Measurements from ENCODE around the gene MIF.
"Not testable (repeated sequence)": the region's sequence is repeated elsewhere in the genome, so short reads cannot be mapped to it uniquely, and the experiment has no call there.

Gene MIF

GRCh38 chr22:23857606-23858483, 36.3 kb upstream of the MIF start, which contains the start of gene SLC2A11:
Gene SLC2A11 (plus strand): TSS chr22:23857875. CDS start chr22:23858000, 125 bp downstream.
- no peaks in the 10 kb centered on the region for H3K36me3 ChIP-seq (ENCODE audit: control insufficient read depth, insufficient read depth, low read length)
- peak within 1 kb of the TSS; percentile 3; the same call in 1 of the 2 replicates for H3K27ac ChIP-seq (ENCODE audit: low read depth, low read length)
- peak within 1 kb of the TSS; percentile 59 for H3K9ac ChIP-seq (ENCODE audit: low read length)
- H3K4me3 ChIP-seq (ENCODE audit: low read depth, low read length) = peak within 1 kb of the TSS; percentile 69
- H3K9me3 ChIP-seq (ENCODE audit: control insufficient read depth, insufficient read depth, low read depth, low read length) = no peaks in the 10 kb centered on the region
- peaks cover 10% of the 10 kb centered on the region; the same call in 1 of the 2 replicates for H3K4me1 ChIP-seq (ENCODE audit: control insufficient read depth, insufficient read depth, low read length)
- H3K27me3 ChIP-seq (ENCODE audit: control insufficient read depth, insufficient read depth, low read length) = no peaks in the 10 kb centered on the region

GRCh38 chr22:23858484-23858815, 35.7 kb upstream of the MIF start:
- no peaks in the 10 kb centered on the region for H3K9me3 ChIP-seq (ENCODE audit: control insufficient read depth, insufficient read depth, low read depth, low read length)
- peak overlapping the region; percentile 69 for H3K4me3 ChIP-seq (ENCODE audit: low read depth, low read length)
- peaks cover 3% of the 10 kb centered on the region; the same call in 1 of the 2 replicates for H3K36me3 ChIP-seq (ENCODE audit: control insufficient read depth, insufficient read depth, low read length)
- no peaks in the 10 kb centered on the region for H3K27me3 ChIP-seq (ENCODE audit: control insufficient read depth, insufficient read depth, low read length)
- peaks cover 10% of the 10 kb centered on the region; the same call in 1 of the 2 replicates for H3K4me1 ChIP-seq (ENCODE audit: control insufficient read depth, insufficient read depth, low read length)
- no peak overlapping the region for H3K27ac ChIP-seq (ENCODE audit: low read depth, low read length)
- H3K9ac ChIP-seq (ENCODE audit: low read length) = no peak overlapping the region

GRCh38 chr22:23859201-23859600, 35.0 kb upstream of the MIF start:
- Histone ChIP-seq H3K4me3 (ENCODE audit: low read depth, low read length) (no peak overlapping the region), H3K36me3 (ENCODE audit: control insufficient read depth, insufficient read depth, low read length) (peaks cover 3% of the 10 kb centered on the region; the same call in 1 of the 2 replicates), H3K9me3 (ENCODE audit: control insufficient read depth, insufficient read depth, low read depth, low read length) (no peaks in the 10 kb centered on the region), H3K4me1 (ENCODE audit: control insufficient read depth, insufficient read depth, low read length) (peaks cover 10% of the 10 kb centered on the region; the same call in 1 of the 2 replicates), H3K27me3 (ENCODE audit: control insufficient read depth, insufficient read depth, low read length) (no peaks in the 10 kb centered on the region), H3K9ac (ENCODE audit: low read length) (no peak overlapping the region), H3K27ac (ENCODE audit: low read depth, low read length) (no peak overlapping the region)

GRCh38 chr22:23860187-23860586, 34.0 kb upstream of the MIF start:
- H3K9me3 ChIP-seq (ENCODE audit: control insufficient read depth, insufficient read depth, low read depth, low read length); H3K27ac ChIP-seq (ENCODE audit: low read depth, low read length); H3K27me3 ChIP-seq (ENCODE audit: control insufficient read depth, insufficient read depth, low read length); H3K36me3 ChIP-seq (ENCODE audit: control insufficient read depth, insufficient read depth, low read length); H3K4me1 ChIP-seq (ENCODE audit: control insufficient read depth, insufficient read depth, low read length); H3K4me3 ChIP-seq (ENCODE audit: low read depth, low read length); H3K9ac ChIP-seq (ENCODE audit: low read length): not testable (repeated sequence)

- Histone ChIP-seq H3K4me1 (ENCODE audit: control insufficient read depth, insufficient read depth, low read length) (peaks cover 6% of the 10 kb centered on the region; the same call in 1 of the 2 replicates), H3K27ac (ENCODE audit: low read depth, low read length) (no peak overlapping the region), H3K36me3 (ENCODE audit: control insufficient read depth, insufficient read depth, low read length) (peaks cover 3% of the 10 kb centered on the region; the same call in 1 of the 2 replicates), H3K9ac (ENCODE audit: low read length) (no peak overlapping the region), H3K27me3 (ENCODE audit: control insufficient read depth, insufficient read depth, low read length) (no peaks in the 10 kb centered on the region), H3K9me3 (ENCODE audit: control insufficient read depth, insufficient read depth, low read depth, low read length) (no peaks in the 10 kb centered on the region), H3K4me3 (ENCODE audit: low read depth, low read length) (no peak overlapping the region)
Measured at GRCh38 chr22:23862103-23862502, 32.1 kb upstream of the MIF start.

- H3K9me3 ChIP-seq (ENCODE audit: control insufficient read depth, insufficient read depth, low read depth, low read length); H3K9ac ChIP-seq (ENCODE audit: low read length); H3K4me3 ChIP-seq (ENCODE audit: low read depth, low read length); H3K27me3 ChIP-seq (ENCODE audit: control insufficient read depth, insufficient read depth, low read length); H3K27ac ChIP-seq (ENCODE audit: low read depth, low read length); H3K4me1 ChIP-seq (ENCODE audit: control insufficient read depth, insufficient read depth, low read length): not testable (repeated sequence)
- peaks cover 24% of the 10 kb centered on the region for H3K36me3 ChIP-seq (ENCODE audit: control insufficient read depth, insufficient read depth, low read length)
Measured at GRCh38 chr22:23864499-23865154, 29.6 kb upstream of the MIF start.

GRCh38 chr22:23868580-23868979, 25.6 kb upstream of the MIF start:
- Histone ChIP-seq H3K4me3 (ENCODE audit: low read depth, low read length) (no peak overlapping the region), H3K9me3 (ENCODE audit: control insufficient read depth, insufficient read depth, low read depth, low read length) (no peaks in the 10 kb centered on the region), H3K36me3 (ENCODE audit: control insufficient read depth, insufficient read depth, low read length) (peaks cover 27% of the 10 kb centered on the region), H3K27ac (ENCODE audit: low read depth, low read length) (no peak overlapping the region), H3K9ac (ENCODE audit: low read length) (no peak overlapping the region), H3K27me3 (ENCODE audit: control insufficient read depth, insufficient read depth, low read length) (no peaks in the 10 kb centered on the region), H3K4me1 (ENCODE audit: control insufficient read depth, insufficient read depth, low read length) (no peaks in the 10 kb centered on the region)

GRCh38 chr22:23874871-23875270, 19.3 kb upstream of the MIF start:
- Histone ChIP-seq H3K27me3 (ENCODE audit: control insufficient read depth, insufficient read depth, low read length) (no peaks in the 10 kb centered on the region), H3K27ac (ENCODE audit: low read depth, low read length) (no peak overlapping the region), H3K9ac (ENCODE audit: low read length) (no peak overlapping the region), H3K9me3 (ENCODE audit: control insufficient read depth, insufficient read depth, low read depth, low read length) (no peaks in the 10 kb centered on the region), H3K4me1 (ENCODE audit: control insufficient read depth, insufficient read depth, low read length) (no peaks in the 10 kb centered on the region), H3K36me3 (ENCODE audit: control insufficient read depth, insufficient read depth, low read length) (peaks cover 22% of the 10 kb centered on the region; the same call in 1 of the 2 replicates), H3K4me3 (ENCODE audit: low read depth, low read length) (no peak overlapping the region)

GRCh38 chr22:23875801-23876200, 18.4 kb upstream of the MIF start:
- no peaks in the 10 kb centered on the region for H3K27me3 ChIP-seq (ENCODE audit: control insufficient read depth, insufficient read depth, low read length)
- no peaks in the 10 kb centered on the region for H3K4me1 ChIP-seq (ENCODE audit: control insufficient read depth, insufficient read depth, low read length)
- no peak overlapping the region for H3K9ac ChIP-seq (ENCODE audit: low read length)
- H3K36me3 ChIP-seq (ENCODE audit: control insufficient read depth, insufficient read depth, low read length) = peaks cover 18% of the 10 kb centered on the region; the same call in 1 of the 2 replicates
- H3K27ac ChIP-seq (ENCODE audit: low read depth, low read length) = no peak overlapping the region
- H3K9me3 ChIP-seq (ENCODE audit: control insufficient read depth, insufficient read depth, low read depth, low read length) = no peaks in the 10 kb centered on the region
- H3K4me3 ChIP-seq (ENCODE audit: low read depth, low read length) = no peak overlapping the region

GRCh38 chr22:23877566-23877965, 16.6 kb upstream of the MIF start:
- H3K9ac ChIP-seq (ENCODE audit: low read length) = no peak overlapping the region
- H3K36me3 ChIP-seq (ENCODE audit: control insufficient read depth, insufficient read depth, low read length) = peaks cover 18% of the 10 kb centered on the region; the same call in 1 of the 2 replicates
- no peaks in the 10 kb centered on the region for H3K9me3 ChIP-seq (ENCODE audit: control insufficient read depth, insufficient read depth, low read depth, low read length)
- H3K4me1 ChIP-seq (ENCODE audit: control insufficient read depth, insufficient read depth, low read length) = no peaks in the 10 kb centered on the region
- no peaks in the 10 kb centered on the region for H3K27me3 ChIP-seq (ENCODE audit: control insufficient read depth, insufficient read depth, low read length)
- H3K4me3 ChIP-seq (ENCODE audit: low read depth, low read length) = no peak overlapping the region
- no peak overlapping the region for H3K27ac ChIP-seq (ENCODE audit: low read depth, low read length)

- no peaks in the 10 kb centered on the region for H3K27me3 ChIP-seq (ENCODE audit: control insufficient read depth, insufficient read depth, low read length)
- H3K36me3 ChIP-seq (ENCODE audit: control insufficient read depth, insufficient read depth, low read length) = peaks cover 18% of the 10 kb centered on the region; the same call in 1 of the 2 replicates
- no peaks in the 10 kb centered on the region for H3K4me1 ChIP-seq (ENCODE audit: control insufficient read depth, insufficient read depth, low read length)
- no peak overlapping the region for H3K27ac ChIP-seq (ENCODE audit: low read depth, low read length)
- no peak overlapping the region for H3K9ac ChIP-seq (ENCODE audit: low read length)
- no peak overlapping the region for H3K4me3 ChIP-seq (ENCODE audit: low read depth, low read length)
- no peaks in the 10 kb centered on the region for H3K9me3 ChIP-seq (ENCODE audit: control insufficient read depth, insufficient read depth, low read depth, low read length)
Measured at GRCh38 chr22:23878219-23878618, 16.0 kb upstream of the MIF start.

Measured in HUES6 (cell line).